ENCODE results near the gene IGF2BP3. TPM values are rescaled to one million over a fixed set of nuclear protein-coding genes. Genes with fewer than 3 reads are reported as not detected.

The IGF2BP3 gene
- total RNA-seq, 1 donor from 2014 or later = 44.0 TPM

GRCh38 chr7:23276376-23276775 lies 193.9 kb downstream of the IGF2BP3 start:
- no peak for DNase-seq (ENCODE audit: low read depth)
- Histone ChIP-seq H3K4me3 (ENCODE audit: low read depth, low read length) (no peak overlapping the region), H3K36me3 (ENCODE audit: control insufficient read depth, insufficient read depth, low read length) (no peaks in the 10 kb centered on the region), H3K27me3 (ENCODE audit: control insufficient read depth, insufficient read depth, low read length) (no peaks in the 10 kb centered on the region)
- TF ChIP-seq CTCF (IDR thresholded peaks at IDR 0.05; ENCODE audit: insufficient read depth, low read length, poor library complexity, severe bottlenecking) = peak; percentile 15

- no peak for DNase-seq (ENCODE audit: low read depth)
- Histone ChIP-seq H3K27me3 (ENCODE audit: control insufficient read depth, insufficient read depth, low read length) (no peaks in the 10 kb centered on the region), H3K36me3 (ENCODE audit: control insufficient read depth, insufficient read depth, low read length) (no peaks in the 10 kb centered on the region), H3K4me3 (ENCODE audit: low read depth, low read length) (no peak overlapping the region)
- TF ChIP-seq CTCF (IDR thresholded peaks at IDR 0.05; ENCODE audit: insufficient read depth, low read length, poor library complexity, severe bottlenecking) = no peak
These were observed 194.4 kb downstream of the IGF2BP3 start for GRCh38 chr7:23275912-23276311.

GRCh38 chr7:23273141-23273599 lies 197.1 kb downstream of the IGF2BP3 start:
- Histone ChIP-seq H3K27me3 (ENCODE audit: control insufficient read depth, insufficient read depth, low read length) (no peaks in the 10 kb centered on the region), H3K36me3 (ENCODE audit: control insufficient read depth, insufficient read depth, low read length) (no peaks in the 10 kb centered on the region), H3K4me3 (ENCODE audit: low read depth, low read length) (no peak overlapping the region)
- TF ChIP-seq CTCF (IDR thresholded peaks at IDR 0.05; ENCODE audit: insufficient read depth, low read length, poor library complexity, severe bottlenecking) = peak; percentile 94
- peak; percentile 85 for DNase-seq (ENCODE audit: low read depth)

- Histone ChIP-seq H3K36me3 (ENCODE audit: control insufficient read depth, insufficient read depth, low read length) (no peaks in the 10 kb centered on the region), H3K27me3 (ENCODE audit: control insufficient read depth, insufficient read depth, low read length) (no peaks in the 10 kb centered on the region), H3K4me3 (ENCODE audit: low read depth, low read length) (no peak overlapping the region)
- no peak for DNase-seq (ENCODE audit: low read depth)
- TF ChIP-seq CTCF (IDR thresholded peaks at IDR 0.05; ENCODE audit: insufficient read depth, low read length, poor library complexity, severe bottlenecking) = no peak
These were observed 198.0 kb downstream of the IGF2BP3 start for GRCh38 chr7:23272275-23272674.

- no peak overlapping the region for H3K4me3 ChIP-seq (ENCODE audit: low read depth, low read length)
- no peak for DNase-seq (ENCODE audit: low read depth)
These were observed 201.5 kb downstream of the IGF2BP3 start for GRCh38 chr7:23268746-23269145.

More at GRCh38 chr7:23268746-23269145, 201.5 kb downstream of the IGF2BP3 start:
- no peaks in the 10 kb centered on the region for H3K36me3 ChIP-seq (ENCODE audit: control insufficient read depth, insufficient read depth, low read length)
- TF ChIP-seq CTCF (IDR thresholded peaks at IDR 0.05; ENCODE audit: insufficient read depth, low read length, poor library complexity, severe bottlenecking) = no peak
- H3K27me3 ChIP-seq (ENCODE audit: control insufficient read depth, insufficient read depth, low read length) = no peaks in the 10 kb centered on the region

All from kidney epithelial cell (primary cell).